Ovary (tissue), 3 donors: Measurements from ENCODE around the gene SLC41A3.

Experiments used
- CTCF ChIP-seq, 3 donors: fragments of 450-650 bp in 2 of 3; fragments of 200-600 bp in 1 of 3; IDR thresholded peaks; one replicate each; pipeline versions ENCODE4 v1.5.1 to v1.8.0; 2016 to 2022; ENCODE audit warnings: antibody characterized with exemption in 3 of 3, mild to moderate bottlenecking in 1 of 3
- EP300 ChIP-seq: sonication (generic); formaldehyde crosslinking; IDR thresholded peaks from one replicate; pipeline ENCODE4 v1.6.1; 2017; ENCODE audit warnings: antibody characterized with exemption
- POLR2A ChIP-seq: fragments of 450-650 bp; IDR thresholded peaks from one replicate; pipeline ENCODE4 v1.6.1; 2017; ENCODE audit warnings: antibody characterized with exemption, mild to moderate bottlenecking, moderate library complexity
- donor health status: DM: no; HTN: no; CAD: no.

DNA sequence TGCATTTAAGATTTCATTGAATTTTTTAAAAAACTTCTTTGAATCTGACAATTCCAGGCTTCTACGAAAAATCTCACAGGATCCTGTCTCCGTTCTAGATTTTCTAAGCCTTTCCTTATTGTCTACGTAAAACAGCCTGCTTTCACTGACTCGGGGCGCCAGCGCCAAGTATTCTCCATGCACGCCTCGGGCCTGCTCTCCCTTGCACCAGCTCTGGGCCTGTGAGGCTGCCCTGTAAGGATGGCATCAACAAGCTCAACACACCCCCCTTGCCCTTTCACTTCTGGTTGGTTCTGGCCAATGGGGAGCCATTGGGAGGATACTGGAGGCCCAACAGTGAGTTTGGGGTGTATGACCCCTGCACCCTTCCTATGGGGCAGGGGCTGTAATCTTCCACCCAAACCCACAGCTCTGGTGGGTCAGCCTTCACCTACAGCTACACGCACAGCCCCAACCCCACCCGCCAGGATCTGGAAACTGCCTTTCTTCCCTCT is 47.8 kb downstream of the SLC41A3 start:
- TF ChIP-seq POLR2A: no peak
- TF ChIP-seq CTCF (IDR thresholded peaks at IDR 0.05): no peak
- no peak for TF ChIP-seq EP300
